WTC11 (cell line): ENCODE results near the gene MRM3. TPM values are rescaled to one million over a fixed set of nuclear protein-coding genes. Genes with fewer than 3 reads are reported as not detected.

Source experiments
- ATAC-seq: fragments of 200-7000 bp; cut with Tn5 transposase; 2 replicates; pipeline ENCODE4 v1.10.0; 2021; ENCODE audit warnings: mild to moderate bottlenecking, moderate library complexity
- CTCF ChIA-PET: fragments of 300-600 bp; sonication (Branson Sonifier 250); formaldehyde crosslinking; loops from one replicate; lab custom pipeline; 2021; ENCODE audit warnings: antibody characterized with exemption; lab: Charles Lee
- POLR2A ChIA-PET: fragments of 350-600 bp; sonication (Branson Sonifier 250); formaldehyde crosslinking; loops from one replicate; lab custom pipeline; 2021; ENCODE audit warnings: antibody characterized with exemption; lab: Charles Lee
- DNase-seq: peaks from one replicate; pipeline ENCODE4 v3.0.0; 2021; ENCODE audit warnings: low spot score
- H3K27ac Mint-ChIP-seq: 2 replicates; pipeline ENCODE4 v1.8.0; 2021; ENCODE audit warnings: mixed read lengths
- H3K27me3 Mint-ChIP-seq: 2 replicates; pipeline ENCODE4 v1.8.0; 2021; ENCODE audit warnings: low read depth, mild to moderate bottlenecking, moderate library complexity, mixed read lengths
- H3K36me3 Mint-ChIP-seq: 2 replicates; pipeline ENCODE4 v1.8.0; 2021; ENCODE audit warnings: mixed read lengths
- H3K4me1 Mint-ChIP-seq: 2 replicates; pipeline ENCODE4 v1.8.0; 2022; ENCODE audit warnings: mixed read lengths
- H3K4me3 Mint-ChIP-seq: 2 replicates; pipeline ENCODE4 v1.8.0; 2021; ENCODE audit warnings: mild to moderate bottlenecking, moderate library complexity, mixed read lengths
- H3K9me3 Mint-ChIP-seq: 2 replicates; pipeline ENCODE4 v1.8.0; 2021; ENCODE audit warnings: mixed read lengths
- CREM ChIP-seq: sonication (generic); formaldehyde crosslinking; IDR thresholded peaks from 2 replicates; pipeline ENCODE4 v1.8.1; 2022; ENCODE audit warnings: mild to moderate bottlenecking, missing genetic modification reagents, moderate library complexity
- GTF2I ChIP-seq: fragments of 250-450 bp; sonication (Bioruptor Pico); conservative IDR thresholded peaks from 2 replicates; pipeline ENCODE4 v1.4.0; 2021; ENCODE audit warnings: mild to moderate bottlenecking
- IRF2 ChIP-seq: sonication (generic); formaldehyde crosslinking; IDR thresholded peaks from 2 replicates; pipeline ENCODE4 v1.8.0; 2022; ENCODE audit warnings: low read depth, missing genetic modification reagents, borderline replicate concordance
- NR1H2 ChIP-seq: sonication (generic); formaldehyde crosslinking; IDR thresholded peaks from 2 replicates; pipeline ENCODE4 v1.9.0; 2021; ENCODE audit warnings: mild to moderate bottlenecking, moderate library complexity, missing genetic modification reagents
- SMAD4 ChIP-seq: sonication (generic); formaldehyde crosslinking; IDR thresholded peaks from 2 replicates; pipeline ENCODE4 v1.8.0; 2022; ENCODE audit warnings: mild to moderate bottlenecking, missing genetic modification reagents
- ZNF121 ChIP-seq: sonication (generic); formaldehyde crosslinking; IDR thresholded peaks from 2 replicates; pipeline ENCODE4 v1.8.0; 2023; ENCODE audit warnings: missing genetic modification reagents
- ZNF138 ChIP-seq: sonication (generic); formaldehyde crosslinking; conservative IDR thresholded peaks from 2 replicates; pipeline ENCODE4 v1.8.1; 2022; ENCODE audit warnings: mild to moderate bottlenecking, moderate library complexity, missing genetic modification reagents
- ZNF396 ChIP-seq: fragments of 250-450 bp; sonication (Bioruptor Pico); IDR thresholded peaks from 2 replicates; pipeline ENCODE4 v1.8.0; 2021; ENCODE audit warnings: mild to moderate bottlenecking, moderate library complexity, borderline replicate concordance
- ZNF416 ChIP-seq: fragments of 250-450 bp; sonication (Bioruptor Pico); IDR thresholded peaks from 2 replicates; pipeline ENCODE4 v1.9.0; 2021; ENCODE audit warnings: mild to moderate bottlenecking, inconsistent platforms
- ZNF671 ChIP-seq: fragments of 250-450 bp; sonication (Bioruptor Pico); IDR thresholded peaks from 2 replicates; pipeline ENCODE4 v1.8.0; 2021; ENCODE audit warnings: mild to moderate bottlenecking
- total RNA-seq: library from RNA; stranded (reverse); gene quantifications from 3 replicates; pipeline ENCODE4 v1.2.3, GENCODE V29; 2021
- TF ChIP-seq, protein P1 (sequence below): sonication (generic); formaldehyde crosslinking; IDR thresholded peaks from 2 replicates; pipeline ENCODE4 v1.8.1; 2022; ENCODE audit warnings: missing genetic modification reagents, borderline replicate concordance
- TF ChIP-seq, protein P2 (sequence below): sonication (generic); formaldehyde crosslinking; conservative IDR thresholded peaks from 2 replicates; pipeline ENCODE4 v1.8.1; 2022; ENCODE audit warnings: mild to moderate bottlenecking, missing genetic modification reagents
- TF ChIP-seq, protein P3 (sequence below): sonication (generic); formaldehyde crosslinking; IDR thresholded peaks from 2 replicates; pipeline ENCODE4 v1.8.0; 2022; ENCODE audit warnings: mild to moderate bottlenecking, missing genetic modification reagents
- TF ChIP-seq, protein P4 (sequence below): sonication (generic); formaldehyde crosslinking; IDR thresholded peaks from 2 replicates; pipeline ENCODE4 v1.8.0; 2022; ENCODE audit warnings: mild to moderate bottlenecking, missing genetic modification reagents
- TF ChIP-seq, protein P5 (sequence below): fragments of 250-450 bp; sonication (Bioruptor Pico); IDR thresholded peaks from 2 replicates; pipeline ENCODE4 v2.1.2; 2022; ENCODE audit warnings: mild to moderate bottlenecking, moderate library complexity
- TF ChIP-seq, protein P6 (sequence below): fragments of 250-450 bp; sonication (Bioruptor Pico); IDR thresholded peaks from 2 replicates; pipeline ENCODE4 v1.9.0; 2021; ENCODE audit warnings: mild to moderate bottlenecking, borderline replicate concordance
- TF ChIP-seq, protein P7 (sequence below): sonication (generic); formaldehyde crosslinking; IDR thresholded peaks from 2 replicates; pipeline ENCODE4 v1.8.1; 2022; ENCODE audit warnings: low read depth, mild to moderate bottlenecking, moderate library complexity, missing genetic modification reagents, borderline replicate concordance
- TF ChIP-seq, protein P8 (sequence below): sonication (generic); formaldehyde crosslinking; IDR thresholded peaks from 2 replicates; pipeline ENCODE4 v1.8.1; 2023; ENCODE audit warnings: mild to moderate bottlenecking, missing genetic modification reagents, moderate library complexity

The MRM3 gene
- total RNA-seq, 1 experiment from 2014 or later = 25.0 TPM

DNA sequence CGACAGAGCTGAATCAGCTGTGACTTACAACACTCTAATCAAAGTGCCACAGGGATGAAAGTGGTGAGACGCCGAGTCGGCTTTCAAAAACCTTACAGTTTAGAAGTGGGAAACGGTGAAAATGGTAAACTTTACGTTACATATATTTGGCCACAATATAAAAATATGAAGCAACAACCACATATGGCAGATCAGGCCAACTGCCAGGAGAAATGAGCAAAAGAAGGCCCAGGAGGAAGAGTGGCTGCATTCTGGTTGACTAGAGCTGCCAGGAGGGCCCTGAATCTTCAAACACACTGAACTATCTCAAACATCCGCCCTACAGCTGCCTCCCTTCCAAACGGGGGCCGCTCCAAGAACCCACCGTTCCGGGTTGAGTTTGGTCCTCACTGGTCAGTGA is 56.3 kb downstream of the MRM3 start:
- Mint-ChIP-seq H3K27me3 (no peaks in the 10 kb centered on the region), H3K27ac (no peak overlapping the region), H3K36me3 (peaks cover 2% of the 10 kb centered on the region), H3K9me3 (peaks cover 3% of the 10 kb centered on the region; the same call in 1 of the 2 replicates), H3K4me3 (no peak overlapping the region), H3K4me1 (peaks cover 20% of the 10 kb centered on the region)
- ChIA-PET CTCF (interaction anchor here (0.7 kb wide), 1 partner anchor 805 kb away, joined by 4 read pairs; no protein-coding TSS in a partner anchor), POLR2A (no interaction called here)
- ATAC-seq (no peak), DNase-seq (no peak)
- TF ChIP-seq, protein P1, sequence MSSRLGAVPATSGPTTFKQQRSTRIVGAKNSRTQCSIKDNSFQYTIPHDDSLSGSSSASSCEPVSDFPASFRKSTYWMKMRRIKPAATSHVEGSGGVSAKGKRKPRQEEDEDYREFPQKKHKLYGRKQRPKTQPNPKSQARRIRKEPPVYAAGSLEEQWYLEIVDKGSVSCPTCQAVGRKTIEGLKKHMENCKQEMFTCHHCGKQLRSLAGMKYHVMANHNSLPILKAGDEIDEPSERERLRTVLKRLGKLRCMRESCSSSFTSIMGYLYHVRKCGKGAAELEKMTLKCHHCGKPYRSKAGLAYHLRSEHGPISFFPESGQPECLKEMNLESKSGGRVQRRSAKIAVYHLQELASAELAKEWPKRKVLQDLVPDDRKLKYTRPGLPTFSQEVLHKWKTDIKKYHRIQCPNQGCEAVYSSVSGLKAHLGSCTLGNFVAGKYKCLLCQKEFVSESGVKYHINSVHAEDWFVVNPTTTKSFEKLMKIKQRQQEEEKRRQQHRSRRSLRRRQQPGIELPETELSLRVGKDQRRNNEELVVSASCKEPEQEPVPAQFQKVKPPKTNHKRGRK = no peak
- TF ChIP-seq IRF2 (CRISPR knock-in tag) (no peak), ZNF121 (no peak), GTF2I (CRISPR knock-in tag) (no peak), SMAD4 (no peak), NR1H2 (no peak)

DNA sequence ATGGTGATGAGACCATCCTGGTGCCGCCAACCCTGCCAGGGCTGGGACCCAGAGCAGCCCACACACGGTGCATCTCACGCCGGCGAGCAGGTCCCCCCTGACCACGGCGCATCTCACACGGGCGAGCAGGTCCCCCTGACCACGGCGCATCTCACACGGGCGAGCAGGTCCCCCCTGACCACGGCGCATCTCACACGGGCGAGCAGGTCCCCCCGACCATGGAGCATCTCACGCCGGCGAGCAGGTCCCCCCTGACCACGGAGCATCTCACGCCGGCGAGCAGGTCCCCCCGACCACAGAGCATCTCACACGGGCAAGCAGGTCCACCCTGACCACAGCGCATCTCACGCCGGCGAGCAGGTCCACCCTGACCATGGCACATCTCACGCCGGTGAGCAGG is 59.2 kb downstream of the MRM3 start:
- Mint-ChIP-seq H3K4me1 (peaks cover 10% of the 10 kb centered on the region), H3K4me3 (no peak overlapping the region), H3K27ac (no peak overlapping the region)
- TF ChIP-seq ZNF138 (CRISPR knock-in tag) = no peak
- no peak for TF ChIP-seq CREM (CRISPR knock-in tag)
- TF ChIP-seq ZNF671 = no peak
- TF ChIP-seq, protein P2, sequence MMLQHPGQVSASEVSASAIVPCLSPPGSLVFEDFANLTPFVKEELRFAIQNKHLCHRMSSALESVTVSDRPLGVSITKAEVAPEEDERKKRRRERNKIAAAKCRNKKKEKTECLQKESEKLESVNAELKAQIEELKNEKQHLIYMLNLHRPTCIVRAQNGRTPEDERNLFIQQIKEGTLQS = no peak
- TF ChIP-seq, protein P3, sequence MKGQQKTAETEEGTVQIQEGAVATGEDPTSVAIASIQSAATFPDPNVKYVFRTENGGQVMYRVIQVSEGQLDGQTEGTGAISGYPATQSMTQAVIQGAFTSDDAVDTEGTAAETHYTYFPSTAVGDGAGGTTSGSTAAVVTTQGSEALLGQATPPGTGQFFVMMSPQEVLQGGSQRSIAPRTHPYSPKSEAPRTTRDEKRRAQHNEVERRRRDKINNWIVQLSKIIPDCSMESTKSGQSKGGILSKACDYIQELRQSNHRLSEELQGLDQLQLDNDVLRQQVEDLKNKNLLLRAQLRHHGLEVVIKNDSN (CRISPR knock-in tag) = no peak
- no peak for TF ChIP-seq ZNF396 (CRISPR knock-in tag)
- TF ChIP-seq, protein P4, sequence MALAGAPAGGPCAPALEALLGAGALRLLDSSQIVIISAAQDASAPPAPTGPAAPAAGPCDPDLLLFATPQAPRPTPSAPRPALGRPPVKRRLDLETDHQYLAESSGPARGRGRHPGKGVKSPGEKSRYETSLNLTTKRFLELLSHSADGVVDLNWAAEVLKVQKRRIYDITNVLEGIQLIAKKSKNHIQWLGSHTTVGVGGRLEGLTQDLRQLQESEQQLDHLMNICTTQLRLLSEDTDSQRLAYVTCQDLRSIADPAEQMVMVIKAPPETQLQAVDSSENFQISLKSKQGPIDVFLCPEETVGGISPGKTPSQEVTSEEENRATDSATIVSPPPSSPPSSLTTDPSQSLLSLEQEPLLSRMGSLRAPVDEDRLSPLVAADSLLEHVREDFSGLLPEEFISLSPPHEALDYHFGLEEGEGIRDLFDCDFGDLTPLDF = no peak
- TF ChIP-seq ZNF416 = no peak
- TF ChIP-seq, protein P5, sequence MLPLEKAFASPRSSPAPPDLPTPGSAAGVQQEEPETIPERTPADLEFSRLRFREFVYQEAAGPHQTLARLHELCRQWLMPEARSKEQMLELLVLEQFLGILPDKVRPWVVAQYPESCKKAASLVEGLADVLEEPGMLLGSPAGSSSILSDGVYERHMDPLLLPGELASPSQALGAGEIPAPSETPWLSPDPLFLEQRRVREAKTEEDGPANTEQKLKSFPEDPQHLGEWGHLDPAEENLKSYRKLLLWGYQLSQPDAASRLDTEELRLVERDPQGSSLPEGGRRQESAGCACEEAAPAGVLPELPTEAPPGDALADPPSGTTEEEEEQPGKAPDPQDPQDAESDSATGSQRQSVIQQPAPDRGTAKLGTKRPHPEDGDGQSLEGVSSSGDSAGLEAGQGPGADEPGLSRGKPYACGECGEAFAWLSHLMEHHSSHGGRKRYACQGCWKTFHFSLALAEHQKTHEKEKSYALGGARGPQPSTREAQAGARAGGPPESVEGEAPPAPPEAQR (CRISPR knock-in tag) = no peak
- TF ChIP-seq, protein P6, sequence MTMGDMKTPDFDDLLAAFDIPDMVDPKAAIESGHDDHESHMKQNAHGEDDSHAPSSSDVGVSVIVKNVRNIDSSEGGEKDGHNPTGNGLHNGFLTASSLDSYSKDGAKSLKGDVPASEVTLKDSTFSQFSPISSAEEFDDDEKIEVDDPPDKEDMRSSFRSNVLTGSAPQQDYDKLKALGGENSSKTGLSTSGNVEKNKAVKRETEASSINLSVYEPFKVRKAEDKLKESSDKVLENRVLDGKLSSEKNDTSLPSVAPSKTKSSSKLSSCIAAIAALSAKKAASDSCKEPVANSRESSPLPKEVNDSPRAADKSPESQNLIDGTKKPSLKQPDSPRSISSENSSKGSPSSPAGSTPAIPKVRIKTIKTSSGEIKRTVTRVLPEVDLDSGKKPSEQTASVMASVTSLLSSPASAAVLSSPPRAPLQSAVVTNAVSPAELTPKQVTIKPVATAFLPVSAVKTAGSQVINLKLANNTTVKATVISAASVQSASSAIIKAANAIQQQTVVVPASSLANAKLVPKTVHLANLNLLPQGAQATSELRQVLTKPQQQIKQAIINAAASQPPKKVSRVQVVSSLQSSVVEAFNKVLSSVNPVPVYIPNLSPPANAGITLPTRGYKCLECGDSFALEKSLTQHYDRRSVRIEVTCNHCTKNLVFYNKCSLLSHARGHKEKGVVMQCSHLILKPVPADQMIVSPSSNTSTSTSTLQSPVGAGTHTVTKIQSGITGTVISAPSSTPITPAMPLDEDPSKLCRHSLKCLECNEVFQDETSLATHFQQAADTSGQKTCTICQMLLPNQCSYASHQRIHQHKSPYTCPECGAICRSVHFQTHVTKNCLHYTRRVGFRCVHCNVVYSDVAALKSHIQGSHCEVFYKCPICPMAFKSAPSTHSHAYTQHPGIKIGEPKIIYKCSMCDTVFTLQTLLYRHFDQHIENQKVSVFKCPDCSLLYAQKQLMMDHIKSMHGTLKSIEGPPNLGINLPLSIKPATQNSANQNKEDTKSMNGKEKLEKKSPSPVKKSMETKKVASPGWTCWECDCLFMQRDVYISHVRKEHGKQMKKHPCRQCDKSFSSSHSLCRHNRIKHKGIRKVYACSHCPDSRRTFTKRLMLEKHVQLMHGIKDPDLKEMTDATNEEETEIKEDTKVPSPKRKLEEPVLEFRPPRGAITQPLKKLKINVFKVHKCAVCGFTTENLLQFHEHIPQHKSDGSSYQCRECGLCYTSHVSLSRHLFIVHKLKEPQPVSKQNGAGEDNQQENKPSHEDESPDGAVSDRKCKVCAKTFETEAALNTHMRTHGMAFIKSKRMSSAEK = no peak
- TF ChIP-seq, protein P7, sequence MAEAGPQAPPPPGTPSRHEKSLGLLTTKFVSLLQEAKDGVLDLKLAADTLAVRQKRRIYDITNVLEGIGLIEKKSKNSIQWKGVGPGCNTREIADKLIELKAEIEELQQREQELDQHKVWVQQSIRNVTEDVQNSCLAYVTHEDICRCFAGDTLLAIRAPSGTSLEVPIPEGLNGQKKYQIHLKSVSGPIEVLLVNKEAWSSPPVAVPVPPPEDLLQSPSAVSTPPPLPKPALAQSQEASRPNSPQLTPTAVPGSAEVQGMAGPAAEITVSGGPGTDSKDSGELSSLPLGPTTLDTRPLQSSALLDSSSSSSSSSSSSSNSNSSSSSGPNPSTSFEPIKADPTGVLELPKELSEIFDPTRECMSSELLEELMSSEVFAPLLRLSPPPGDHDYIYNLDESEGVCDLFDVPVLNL (CRISPR knock-in tag) = no peak
- TF ChIP-seq, protein P8, sequence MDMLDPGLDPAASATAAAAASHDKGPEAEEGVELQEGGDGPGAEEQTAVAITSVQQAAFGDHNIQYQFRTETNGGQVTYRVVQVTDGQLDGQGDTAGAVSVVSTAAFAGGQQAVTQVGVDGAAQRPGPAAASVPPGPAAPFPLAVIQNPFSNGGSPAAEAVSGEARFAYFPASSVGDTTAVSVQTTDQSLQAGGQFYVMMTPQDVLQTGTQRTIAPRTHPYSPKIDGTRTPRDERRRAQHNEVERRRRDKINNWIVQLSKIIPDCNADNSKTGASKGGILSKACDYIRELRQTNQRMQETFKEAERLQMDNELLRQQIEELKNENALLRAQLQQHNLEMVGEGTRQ (CRISPR knock-in tag) = no peak
- TF ChIP-seq, all 79 proteins: peak for 0
- ChIA-PET CTCF (no interaction called here), POLR2A (no interaction called here)
- H3K9me3 Mint-ChIP-seq = no peaks in the 10 kb centered on the region
- H3K27me3 Mint-ChIP-seq = no peaks in the 10 kb centered on the region
- ATAC-seq (no peak), DNase-seq (no peak)
- peaks cover 2% of the 10 kb centered on the region for H3K36me3 Mint-ChIP-seq
